ENCODE results near the gene FILIP1L.

The FILIP1L gene

DNA sequence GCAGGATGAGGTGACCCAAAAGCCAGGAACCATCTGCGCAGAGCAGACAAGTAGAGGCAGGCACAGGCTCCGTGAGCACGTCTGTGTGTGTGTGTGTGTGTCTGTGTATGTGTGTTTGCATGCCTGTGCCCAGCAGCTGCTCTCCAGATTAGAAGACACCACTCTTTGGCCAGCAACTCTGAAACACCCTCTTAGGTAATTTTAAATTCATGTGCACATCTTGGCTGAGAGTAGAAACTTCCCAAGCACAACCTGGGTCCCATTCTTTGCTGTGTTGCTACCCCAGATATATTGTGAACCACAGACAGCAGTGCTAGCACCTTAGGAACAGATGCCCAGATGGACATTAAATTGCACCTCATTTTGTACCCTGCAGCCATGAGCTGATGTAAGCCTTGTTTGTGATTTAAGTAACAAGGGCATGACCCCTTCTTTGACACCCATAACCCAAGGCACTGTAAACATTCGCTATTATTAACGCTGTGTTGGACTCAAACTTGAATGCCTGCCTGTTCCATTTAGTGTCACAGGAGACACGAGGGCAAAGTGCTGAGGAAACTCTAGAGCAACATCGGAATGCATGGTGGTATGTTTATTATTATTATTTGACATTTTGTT lies at the start of gene FILIP1L:
FILIP1L (minus strand) TSS at position 89 of the 618 bp plus-strand sequence.
- no peaks in the 10 kb centered on the region for H3K9me3 Mint-ChIP-seq
- CTCF ChIA-PET: no interaction called here
- H3K36me3 Mint-ChIP-seq: peaks cover 1% of the 10 kb centered on the region
- H3K4me1 Mint-ChIP-seq: peaks cover 3% of the 10 kb centered on the region
- DNase-seq: no peak
- no peaks in the 10 kb centered on the region for H3K27me3 Mint-ChIP-seq
- no peak within 1 kb of the TSS for H3K4me3 Mint-ChIP-seq
- no peak within 1 kb of the TSS for H3K27ac Mint-ChIP-seq

- DNase-seq: no peak
- Mint-ChIP-seq H3K27me3 (no peaks in the 10 kb centered on the region), H3K9me3 (no peaks in the 10 kb centered on the region), H3K27ac (no peak overlapping the region), H3K4me3 (no peak overlapping the region), H3K4me1 (no peaks in the 10 kb centered on the region), H3K36me3 (peaks cover 6% of the 10 kb centered on the region)
- CTCF ChIA-PET: no interaction called here
Measured at GRCh38 chr3:100163787-100164186, 49.5 kb upstream of the FILIP1L start.

DNA sequence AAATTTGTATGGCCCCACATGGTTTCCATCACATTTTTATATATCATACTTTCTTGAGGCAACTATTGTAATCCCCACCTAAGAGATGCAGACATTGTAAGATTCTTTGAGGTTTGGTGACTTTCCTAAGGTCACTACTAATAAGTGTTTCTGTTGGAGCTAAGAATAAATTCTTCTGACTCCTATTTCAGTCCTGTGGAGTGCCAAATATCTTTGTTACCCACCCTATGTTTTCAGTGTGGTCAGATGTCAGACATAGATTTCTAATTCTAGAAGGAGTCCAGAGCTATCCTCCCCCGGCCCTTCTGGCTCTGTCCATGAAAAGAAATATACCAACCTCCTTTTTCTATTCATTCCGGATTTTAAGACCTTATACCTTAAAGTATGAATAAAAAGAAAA lies 46.2 kb upstream of the FILIP1L start:
- CTCF ChIA-PET: interaction anchor here (1.4 kb wide), 1 partner anchor 94 kb away, joined by 4 read pairs; no protein-coding TSS in a partner anchor
- DNase-seq: no peak
- Mint-ChIP-seq H3K27ac (no peak overlapping the region), H3K4me3 (no peak overlapping the region), H3K9me3 (peaks cover 13% of the 10 kb centered on the region), H3K4me1 (no peaks in the 10 kb centered on the region), H3K27me3 (no peaks in the 10 kb centered on the region), H3K36me3 (peaks cover 19% of the 10 kb centered on the region)

- Mint-ChIP-seq H3K4me1 (no peaks in the 10 kb centered on the region), H3K27me3 (no peaks in the 10 kb centered on the region), H3K9me3 (peaks cover 20% of the 10 kb centered on the region), H3K27ac (no peak overlapping the region), H3K36me3 (peaks cover 24% of the 10 kb centered on the region), H3K4me3 (no peak overlapping the region)
- DNase-seq: no peak
- CTCF ChIA-PET: interaction anchor here (1.4 kb wide), 1 partner anchor 95 kb away, joined by 4 read pairs; no protein-coding TSS in a partner anchor
Measured at GRCh38 chr3:100159331-100160153, 45.2 kb upstream of the FILIP1L start.

- no peak for DNase-seq
- H3K4me3 Mint-ChIP-seq: no peak overlapping the region
- no peak overlapping the region for H3K27ac Mint-ChIP-seq
- H3K36me3 Mint-ChIP-seq: peaks cover 24% of the 10 kb centered on the region
- peaks cover 20% of the 10 kb centered on the region for H3K9me3 Mint-ChIP-seq
- CTCF ChIA-PET: no interaction called here
- no peaks in the 10 kb centered on the region for H3K27me3 Mint-ChIP-seq
- no peaks in the 10 kb centered on the region for H3K4me1 Mint-ChIP-seq
Measured at GRCh38 chr3:100158918-100159330, 44.6 kb upstream of the FILIP1L start.

DNA sequence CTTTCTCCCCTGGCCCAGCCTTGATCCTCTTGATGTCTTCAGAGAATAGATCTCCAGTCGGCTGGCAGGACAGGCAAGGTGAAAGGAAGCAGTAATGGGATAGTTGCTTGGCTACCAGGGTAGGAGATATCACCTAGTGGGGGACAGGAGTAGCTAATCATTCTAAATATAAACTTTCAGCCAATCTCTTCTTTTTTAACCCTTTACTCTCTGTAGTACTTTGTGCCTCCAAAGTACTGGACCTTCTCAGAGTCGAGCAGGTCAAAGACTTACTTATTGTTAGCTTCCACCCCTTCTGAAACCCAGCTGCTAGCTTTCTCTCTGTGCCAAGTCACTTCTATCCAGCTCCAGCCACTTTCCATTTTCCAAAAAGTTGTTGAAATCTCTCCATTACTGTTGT lies 43.4 kb upstream of the FILIP1L start:
- CTCF ChIA-PET: no interaction called here
- peaks cover 20% of the 10 kb centered on the region for H3K9me3 Mint-ChIP-seq
- DNase-seq: no peak
- H3K4me3 Mint-ChIP-seq: no peak overlapping the region
- no peak overlapping the region for H3K27ac Mint-ChIP-seq
- H3K27me3 Mint-ChIP-seq: no peaks in the 10 kb centered on the region
- H3K4me1 Mint-ChIP-seq: no peaks in the 10 kb centered on the region
- peaks cover 30% of the 10 kb centered on the region for H3K36me3 Mint-ChIP-seq

GRCh38 chr3:100155590-100155989 lies 41.3 kb upstream of the FILIP1L start:
- CTCF ChIA-PET: no interaction called here
- no peak for DNase-seq
- Mint-ChIP-seq H3K27ac (no peak overlapping the region), H3K9me3 (peaks cover 20% of the 10 kb centered on the region), H3K4me1 (no peaks in the 10 kb centered on the region), H3K4me3 (no peak overlapping the region), H3K27me3 (no peaks in the 10 kb centered on the region), H3K36me3 (peaks cover 32% of the 10 kb centered on the region)

DNA sequence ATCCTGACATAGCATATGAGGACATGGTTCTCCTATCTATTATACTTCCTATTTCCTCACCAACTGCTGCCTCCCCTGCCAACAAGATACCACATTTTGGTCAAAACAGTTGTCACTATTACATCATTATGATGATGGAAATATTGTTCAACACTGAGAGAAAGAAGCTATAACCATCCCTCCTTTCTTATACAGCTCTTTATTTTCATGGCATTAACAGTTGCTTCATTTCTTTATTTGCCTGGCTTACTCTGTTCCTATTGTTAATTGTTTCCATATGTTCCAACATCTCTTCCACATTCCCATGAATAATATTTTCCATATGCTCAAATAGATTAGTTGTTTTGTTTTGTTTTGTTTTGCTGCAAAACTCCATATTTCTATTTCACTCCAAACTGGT lies 40.8 kb upstream of the FILIP1L start:
- CTCF ChIA-PET: interaction anchor here (0.8 to 1.0 kb wide), 2 partner anchors 11 to 308 kb away, joined by 3 to 4 read pairs; no protein-coding TSS in a partner anchor
- H3K27me3 Mint-ChIP-seq: no peaks in the 10 kb centered on the region
- H3K4me3 Mint-ChIP-seq: no peak overlapping the region
- H3K9me3 Mint-ChIP-seq: peaks cover 20% of the 10 kb centered on the region
- no peak overlapping the region for H3K27ac Mint-ChIP-seq
- H3K4me1 Mint-ChIP-seq: no peaks in the 10 kb centered on the region
- peaks cover 34% of the 10 kb centered on the region for H3K36me3 Mint-ChIP-seq
- no peak for DNase-seq

DNA sequence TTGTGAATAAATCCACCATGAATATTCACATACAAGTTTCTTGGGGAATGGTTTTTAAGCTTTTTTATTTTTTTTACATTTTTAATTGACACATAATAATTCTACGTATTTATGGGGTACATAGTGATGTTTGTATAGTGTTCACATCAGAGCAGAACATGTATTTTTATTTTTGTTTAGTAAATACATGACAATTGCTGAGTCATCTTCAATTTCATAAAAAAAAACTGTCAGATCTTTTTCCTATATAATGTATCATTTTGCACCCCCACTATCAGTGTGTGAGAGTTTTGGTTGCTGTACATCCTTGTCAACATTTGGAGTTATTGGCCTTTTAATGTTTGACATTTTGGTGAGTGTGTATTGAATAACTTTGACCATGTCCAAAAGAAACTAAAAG lies 39.9 kb upstream of the FILIP1L start:
- H3K9me3 Mint-ChIP-seq: peaks cover 20% of the 10 kb centered on the region
- H3K27me3 Mint-ChIP-seq: no peaks in the 10 kb centered on the region
- CTCF ChIA-PET: interaction anchor here (0.8 to 1.0 kb wide), 2 partner anchors 12 to 307 kb away, joined by 3 to 4 read pairs; no protein-coding TSS in a partner anchor
- no peak overlapping the region for H3K27ac Mint-ChIP-seq
- no peak for DNase-seq
- peaks cover 5% of the 10 kb centered on the region for H3K4me1 Mint-ChIP-seq
- H3K36me3 Mint-ChIP-seq: peaks cover 42% of the 10 kb centered on the region
- H3K4me3 Mint-ChIP-seq: no peak overlapping the region

DNA sequence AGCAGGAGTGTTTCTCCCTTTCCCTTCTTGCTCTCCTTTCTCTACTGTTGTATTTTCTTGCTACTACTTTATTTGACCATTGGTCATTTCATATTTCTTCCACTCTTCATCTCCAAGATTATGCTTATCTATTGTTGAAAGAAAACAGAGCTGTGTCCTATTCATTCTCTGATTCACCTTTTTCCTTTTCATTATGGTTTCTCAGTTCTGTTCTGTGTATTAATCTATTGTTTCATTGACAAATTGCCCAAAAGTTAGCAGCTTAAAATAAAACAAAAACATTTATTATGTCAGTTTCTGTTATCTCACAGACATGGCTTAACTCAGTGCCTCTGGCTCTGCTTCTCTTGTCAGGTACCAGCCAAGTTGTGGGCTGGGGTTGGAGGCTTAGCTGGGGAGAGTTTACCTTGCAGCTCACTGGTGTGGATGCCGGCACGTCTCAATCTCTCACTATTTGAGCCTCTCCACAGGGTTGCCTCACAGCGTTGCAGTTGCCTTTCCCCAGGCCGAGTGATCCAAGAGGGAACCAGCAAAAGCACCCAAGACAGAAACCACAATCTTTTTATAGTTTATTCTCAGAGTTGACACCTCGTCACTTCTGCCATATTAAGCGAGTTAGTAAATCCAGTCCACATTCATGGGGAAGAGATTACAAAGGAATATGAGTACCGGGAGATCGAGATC lies 36.9 kb upstream of the FILIP1L start:
- H3K36me3 Mint-ChIP-seq: peaks cover 41% of the 10 kb centered on the region
- H3K27ac Mint-ChIP-seq: no peak overlapping the region
- H3K9me3 Mint-ChIP-seq: peaks cover 10% of the 10 kb centered on the region
- DNase-seq: no peak
- peaks cover 5% of the 10 kb centered on the region for H3K4me1 Mint-ChIP-seq
- H3K4me3 Mint-ChIP-seq: no peak overlapping the region
- H3K27me3 Mint-ChIP-seq: no peaks in the 10 kb centered on the region
- CTCF ChIA-PET: no interaction called here

DNA sequence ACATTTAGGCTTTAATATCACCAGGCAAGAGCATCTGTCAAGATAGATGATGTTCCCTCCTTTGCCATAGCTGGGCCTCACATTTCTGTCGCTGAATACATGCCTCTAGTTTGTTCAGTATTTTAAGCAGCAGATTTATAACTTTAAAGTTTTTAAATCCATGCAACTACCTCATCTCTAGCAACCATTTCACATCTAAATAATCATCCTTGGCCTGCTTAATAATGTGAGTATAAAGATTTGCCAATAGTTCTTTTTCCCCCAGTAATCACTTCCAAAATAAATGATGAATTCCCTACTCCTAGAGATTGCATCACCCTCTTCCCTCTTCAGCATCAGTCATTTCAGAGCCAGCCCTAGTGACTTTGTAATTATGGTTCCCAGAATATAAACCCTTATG lies 36.2 kb upstream of the FILIP1L start:
- Mint-ChIP-seq H3K9me3 (peaks cover 6% of the 10 kb centered on the region), H3K27ac (no peak overlapping the region), H3K4me3 (no peak overlapping the region), H3K27me3 (no peaks in the 10 kb centered on the region), H3K36me3 (peaks cover 38% of the 10 kb centered on the region), H3K4me1 (peaks cover 8% of the 10 kb centered on the region)
- CTCF ChIA-PET: no interaction called here
- no peak for DNase-seq

DNA sequence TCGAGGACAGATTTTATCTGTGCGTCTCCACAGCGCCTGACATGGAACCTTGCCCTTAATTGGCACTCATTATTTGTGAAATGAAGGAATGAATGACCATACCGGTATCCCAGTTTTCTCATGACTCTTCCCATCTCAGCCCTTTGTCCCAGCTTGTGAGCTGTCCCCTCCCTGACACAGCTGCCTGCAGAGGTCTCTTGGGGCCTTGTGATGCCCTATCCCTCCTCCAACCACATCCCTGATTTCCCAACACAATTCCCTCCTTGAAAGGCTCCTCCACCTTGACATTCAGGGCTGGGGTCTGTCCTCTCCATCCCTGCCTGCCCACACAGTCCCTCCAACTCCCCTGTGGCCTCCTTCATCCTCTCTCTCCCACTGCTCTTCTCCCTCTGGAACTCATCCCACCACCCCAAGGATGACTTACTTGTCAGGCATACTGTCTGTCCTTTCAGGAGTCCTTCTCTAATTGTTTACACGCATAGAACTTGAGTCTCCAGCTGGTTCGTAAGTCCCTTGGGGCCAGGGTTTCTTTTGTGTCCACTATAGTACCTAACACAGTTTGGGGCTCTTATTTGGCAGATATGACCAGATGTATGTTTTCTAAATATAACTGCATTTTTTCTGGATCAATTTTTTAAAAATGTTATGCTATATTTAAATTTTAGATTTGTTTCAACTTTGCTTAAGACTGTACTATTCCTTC lies 35.6 kb upstream of the FILIP1L start:
- Mint-ChIP-seq H3K4me1 (peaks cover 10% of the 10 kb centered on the region), H3K27me3 (no peaks in the 10 kb centered on the region), H3K9me3 (peaks cover under 1% of the 10 kb centered on the region), H3K36me3 (peaks cover 32% of the 10 kb centered on the region), H3K27ac (peak overlapping the region; percentile 22), H3K4me3 (no peak overlapping the region)
- CTCF ChIA-PET: no interaction called here
- no peak for DNase-seq

- Mint-ChIP-seq H3K4me3 (no peak overlapping the region), H3K9me3 (peaks cover under 1% of the 10 kb centered on the region), H3K27ac (no peak overlapping the region), H3K36me3 (peaks cover 32% of the 10 kb centered on the region), H3K4me1 (peaks cover 17% of the 10 kb centered on the region), H3K27me3 (no peaks in the 10 kb centered on the region)
- no peak for DNase-seq
- CTCF ChIA-PET: no interaction called here
Measured at GRCh38 chr3:100149130-100149529, 34.8 kb upstream of the FILIP1L start.

GRCh38 chr3:100144255-100144866 lies 30.1 kb upstream of the FILIP1L start:
- Mint-ChIP-seq H3K4me1 (peaks cover 16% of the 10 kb centered on the region), H3K36me3 (peaks cover 20% of the 10 kb centered on the region), H3K4me3 (no peak overlapping the region), H3K27ac (peak overlapping the region; percentile 60), H3K9me3 (peaks cover 15% of the 10 kb centered on the region), H3K27me3 (no peaks in the 10 kb centered on the region)
- CTCF ChIA-PET: interaction anchor here (0.8 to 1.7 kb wide), 2 partner anchors 14 to 71 kb away, joined by 3 to 4 read pairs; no protein-coding TSS in a partner anchor
- no peak for DNase-seq

All from activated naive CD4-positive, alpha-beta T cell treated with anti-CD3 and anti-CD28 coated beads, Interleukin-2, amount 10 ng/mL, durations not matched to agents 7 days and 5 days (primary cell).